ENCODE measurements around the gene KIF23. TPM values are rescaled to one million over a fixed set of nuclear protein-coding genes. Genes with fewer than 3 reads are reported as not detected.
"Not testable (repeated sequence)": the region's sequence is repeated elsewhere in the genome, so short reads cannot be mapped to it uniquely, and the experiment has no call there.

The KIF23 gene
- total and polyA plus RNA-seq, 12 donors: 0.17 to 3.4 (median 0.57) TPM

DNA sequence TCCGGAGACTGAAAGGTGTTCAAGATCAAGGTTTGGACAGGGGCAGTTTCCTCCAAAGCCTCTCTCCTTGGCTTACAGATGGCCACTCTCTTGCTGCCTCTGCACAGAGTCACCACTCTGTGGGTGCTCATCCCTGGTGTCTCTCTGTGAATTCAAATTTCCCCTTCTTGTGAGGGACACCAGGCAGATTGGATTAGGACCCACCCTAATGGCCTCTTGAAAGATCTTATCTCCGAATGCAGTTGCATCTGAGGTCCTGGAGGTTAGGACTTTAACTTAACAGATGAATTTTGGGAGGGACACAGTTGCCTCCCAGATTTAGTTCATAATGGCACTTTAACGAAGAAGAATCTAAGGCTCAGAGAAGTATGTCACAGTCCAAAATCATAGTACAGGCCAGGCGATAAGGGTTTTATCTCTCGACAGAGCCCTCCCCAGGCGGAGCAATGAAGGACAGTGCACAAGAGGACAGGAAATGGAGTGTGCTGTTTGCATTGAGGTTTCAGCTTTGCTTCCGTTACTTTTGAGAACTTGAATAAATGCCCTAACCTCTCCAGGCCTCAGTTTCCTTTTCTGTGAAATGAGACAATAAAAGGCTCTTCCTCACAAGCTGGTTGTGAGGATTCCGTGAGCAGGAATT, 38.9 kb upstream of the KIF23 start:
- H3K27ac ChIP-seq: no peak overlapping the region
- TF ChIP-seq, protein P1, sequence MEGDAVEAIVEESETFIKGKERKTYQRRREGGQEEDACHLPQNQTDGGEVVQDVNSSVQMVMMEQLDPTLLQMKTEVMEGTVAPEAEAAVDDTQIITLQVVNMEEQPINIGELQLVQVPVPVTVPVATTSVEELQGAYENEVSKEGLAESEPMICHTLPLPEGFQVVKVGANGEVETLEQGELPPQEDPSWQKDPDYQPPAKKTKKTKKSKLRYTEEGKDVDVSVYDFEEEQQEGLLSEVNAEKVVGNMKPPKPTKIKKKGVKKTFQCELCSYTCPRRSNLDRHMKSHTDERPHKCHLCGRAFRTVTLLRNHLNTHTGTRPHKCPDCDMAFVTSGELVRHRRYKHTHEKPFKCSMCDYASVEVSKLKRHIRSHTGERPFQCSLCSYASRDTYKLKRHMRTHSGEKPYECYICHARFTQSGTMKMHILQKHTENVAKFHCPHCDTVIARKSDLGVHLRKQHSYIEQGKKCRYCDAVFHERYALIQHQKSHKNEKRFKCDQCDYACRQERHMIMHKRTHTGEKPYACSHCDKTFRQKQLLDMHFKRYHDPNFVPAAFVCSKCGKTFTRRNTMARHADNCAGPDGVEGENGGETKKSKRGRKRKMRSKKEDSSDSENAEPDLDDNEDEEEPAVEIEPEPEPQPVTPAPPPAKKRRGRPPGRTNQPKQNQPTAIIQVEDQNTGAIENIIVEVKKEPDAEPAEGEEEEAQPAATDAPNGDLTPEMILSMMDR (IDR thresholded peaks at IDR 0.05): no peak
- intact Hi-C loops (cut with DNase I): no loop called here
- H3K4me1 ChIP-seq: no peaks in the 10 kb centered on the region
- DNase-seq (no peak), ATAC-seq (no peak)
- 59 to 63% methylated on average over 8 of the region's 8 CpGs for WGBS, 2 donors
- H3K9me3 ChIP-seq: peaks cover 0 to 5% (median 0%) of the 10 kb centered on the region in 11 donors
- no peak overlapping the region for H3K4me3 ChIP-seq
- no peaks in the 10 kb centered on the region for H3K36me3 ChIP-seq
- peaks cover 0 to 18% (median 0%) of the 10 kb centered on the region in 7 donors for H3K27me3 ChIP-seq

DNA sequence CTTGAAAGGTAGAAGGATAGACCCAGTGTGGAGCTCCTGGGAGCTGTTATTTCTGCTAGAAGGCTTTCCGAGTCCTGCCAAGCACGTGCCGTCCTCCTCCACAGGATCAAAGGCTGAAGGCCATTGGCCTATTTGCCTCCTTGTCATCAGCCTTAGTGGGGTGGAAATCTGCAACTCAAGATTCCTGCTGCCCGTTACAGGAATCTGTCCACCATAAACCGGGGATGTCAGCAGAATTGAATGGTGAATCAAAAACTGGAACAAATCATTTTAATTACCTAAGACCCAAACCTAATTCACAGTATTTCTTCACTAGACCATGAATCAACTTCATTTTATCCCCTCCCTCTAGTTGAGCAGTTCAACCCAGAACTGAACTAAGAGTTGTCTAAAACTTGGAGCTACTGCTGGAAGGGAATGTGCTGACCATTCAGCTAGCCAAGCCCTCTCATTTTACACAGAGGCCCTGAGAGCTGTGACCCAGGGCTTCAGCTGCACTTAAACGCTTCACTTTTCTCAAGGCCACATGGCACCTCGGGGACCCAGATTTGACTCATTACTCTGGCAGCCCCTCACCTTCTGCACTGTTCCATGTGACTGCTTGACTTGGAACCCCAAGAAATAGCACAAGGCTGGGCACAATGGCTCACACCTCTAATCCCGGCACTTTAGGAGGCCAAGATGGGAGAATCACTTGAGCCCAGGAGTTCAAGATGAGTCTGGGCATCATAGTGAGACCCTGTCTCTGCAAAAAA, 36.8 kb upstream of the KIF23 start:
- no peaks in the 10 kb centered on the region for H3K36me3 ChIP-seq
- intact Hi-C loops (cut with DNase I): no loop called here
- H3K27ac ChIP-seq: no peak overlapping the region
- 88 to 93% methylated on average over 8 of the region's 8 CpGs for WGBS, 2 donors
- no peak for DNase-seq
- H3K9me3 ChIP-seq: peaks cover 0 to 5% (median 0%) of the 10 kb centered on the region in 11 donors
- peaks cover 0 to 18% (median 0%) of the 10 kb centered on the region in 7 donors for H3K27me3 ChIP-seq
- H3K4me1 ChIP-seq: no peaks in the 10 kb centered on the region
- ATAC-seq: no peak
- TF ChIP-seq, protein P1 (IDR thresholded peaks at IDR 0.05): no peak
- H3K4me3 ChIP-seq: no peak overlapping the region

DNA sequence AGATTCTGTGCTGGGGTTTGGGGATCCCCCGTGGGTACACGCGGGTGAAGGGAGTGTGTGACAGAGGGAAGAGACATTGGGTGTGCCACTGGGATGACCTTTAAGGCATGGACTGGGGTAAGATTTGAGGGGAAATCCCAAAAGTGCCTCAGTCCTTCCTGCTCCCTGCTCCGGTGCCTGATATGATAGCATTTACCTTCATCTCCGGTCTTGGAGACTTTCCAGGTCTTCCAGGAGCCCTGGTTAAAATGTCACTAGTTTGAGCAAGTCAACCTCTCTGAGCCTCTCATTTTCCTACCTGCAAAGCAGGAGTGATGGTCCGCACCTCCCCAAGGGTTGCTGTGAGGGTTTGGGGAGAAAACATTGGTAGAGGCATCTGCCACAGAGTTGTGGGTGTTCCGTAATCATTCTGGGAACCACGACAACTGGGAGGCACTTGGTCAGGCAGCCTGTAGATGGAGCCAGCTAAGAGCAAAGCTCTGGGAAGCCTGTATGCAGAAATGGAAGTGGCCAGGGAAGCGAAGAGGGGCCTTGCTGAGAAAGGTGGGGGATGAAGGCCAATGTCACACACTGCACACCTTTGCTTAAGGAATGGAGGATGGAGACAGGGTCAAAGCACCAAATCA, 33.9 kb upstream of the KIF23 start:
- TF ChIP-seq, protein P1 (IDR thresholded peaks at IDR 0.05): no peak
- 75 to 80% methylated on average over 9 of the region's 9 CpGs for WGBS, 2 donors
- no peak for ATAC-seq

DNA sequence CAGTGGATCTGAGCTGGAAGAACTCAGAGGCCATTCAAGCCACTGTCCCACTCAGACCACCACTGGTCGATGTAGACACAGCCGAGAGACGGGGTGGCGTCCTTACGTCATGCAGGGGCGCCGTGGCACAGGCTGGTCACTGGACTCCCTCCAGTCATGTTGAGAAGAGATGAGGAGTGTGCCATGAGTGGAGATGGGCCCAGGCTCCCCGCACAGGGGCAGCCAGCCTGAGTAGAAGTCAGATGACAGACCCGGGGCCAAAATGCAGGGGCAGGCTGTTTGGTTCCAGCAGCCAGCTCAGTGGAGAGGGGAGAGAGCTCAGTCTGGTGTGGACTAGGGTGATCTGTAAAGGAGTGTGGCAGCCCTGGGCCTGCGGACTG, 33.4 kb upstream of the KIF23 start:
- WGBS, 2 donors: 95 to 97% methylated on average over 10 of the region's 10 CpGs
- intact Hi-C loops (cut with DNase I): no loop called here
- Histone ChIP-seq H3K9me3 (no peaks in the 10 kb centered on the region), H3K36me3 (no peaks in the 10 kb centered on the region), H3K4me3 (no peak overlapping the region), H3K4me1 (no peaks in the 10 kb centered on the region), H3K27ac (no peak overlapping the region), H3K27me3 (peaks cover 0 to 11% (median 0%) of the 10 kb centered on the region in 7 donors)
- no peak for ATAC-seq
- TF ChIP-seq, protein P1 (IDR thresholded peaks at IDR 0.05): no peak
- DNase-seq: no peak

More for the DNA sequence above, 33.9 kb upstream of the KIF23 start:
- H3K27ac ChIP-seq: no peak overlapping the region
- H3K4me3 ChIP-seq: no peak overlapping the region
- peaks cover 0 to 11% (median 0%) of the 10 kb centered on the region in 7 donors for H3K27me3 ChIP-seq
- H3K9me3 ChIP-seq: no peaks in the 10 kb centered on the region
- no peak for DNase-seq
- H3K4me1 ChIP-seq: no peaks in the 10 kb centered on the region
- H3K36me3 ChIP-seq: no peaks in the 10 kb centered on the region
- intact Hi-C loops (cut with DNase I): no loop called here

DNA sequence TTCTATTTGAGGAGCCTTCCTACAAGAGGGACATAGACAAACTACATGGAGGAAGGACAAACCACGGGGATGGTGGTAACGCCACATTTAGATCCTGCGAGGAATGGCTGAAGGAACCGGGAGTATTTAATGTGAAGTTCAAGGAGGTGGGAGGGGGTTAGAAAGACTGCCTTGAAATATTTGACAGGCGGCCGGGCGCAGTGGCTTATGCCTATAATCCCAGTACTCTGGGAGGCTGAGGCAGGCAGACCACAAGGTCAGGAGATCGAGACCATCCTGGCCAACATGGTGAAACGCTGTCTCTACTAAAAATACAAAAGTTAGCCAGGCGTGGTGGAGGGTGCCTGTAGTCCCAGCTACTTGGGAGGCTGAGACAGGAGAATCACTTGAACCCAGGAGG, 32.0 kb upstream of the KIF23 start:
- 94 to 95% methylated on average over 10 of the region's 10 CpGs for WGBS, 2 donors
- intact Hi-C loops (cut with DNase I); ATAC-seq; H3K27ac ChIP-seq; H3K4me3 ChIP-seq; H3K4me1 ChIP-seq; DNase-seq; H3K9me3 ChIP-seq; H3K36me3 ChIP-seq: not testable (repeated sequence)
- H3K27me3 ChIP-seq: peaks cover 0 to 11% (median 0%) of the 10 kb centered on the region in 7 donors

DNA sequence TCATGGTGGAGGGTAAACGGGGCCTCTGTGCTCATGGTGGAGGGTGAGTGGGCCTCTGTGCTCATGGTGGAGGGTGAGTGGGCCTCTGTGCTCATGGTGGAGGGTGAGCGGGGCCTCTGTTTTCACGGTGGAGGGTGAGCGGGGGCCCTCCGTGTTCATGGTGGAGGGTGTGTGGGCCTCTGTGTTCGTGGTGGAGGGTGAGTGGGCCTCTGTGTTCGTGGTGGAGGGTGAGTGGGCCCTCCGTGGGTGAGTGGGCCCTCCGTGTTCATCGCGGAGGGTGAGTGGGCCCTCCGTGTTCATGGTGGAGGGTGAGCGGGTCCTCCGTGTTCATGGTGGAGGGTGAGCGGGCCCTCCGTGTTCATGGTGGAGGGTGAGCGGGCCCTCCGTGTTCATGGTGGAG, 30.1 kb upstream of the KIF23 start:
- ATAC-seq; H3K36me3 ChIP-seq; H3K4me1 ChIP-seq; H3K27me3 ChIP-seq; H3K9me3 ChIP-seq; DNase-seq; intact Hi-C loops (cut with DNase I); H3K27ac ChIP-seq; H3K4me3 ChIP-seq: not testable (repeated sequence)
- 96 to 98% methylated on average over 15 to 16 of the region's 18 CpGs for WGBS, 2 donors
